Fibroblast of skin of back (primary cell): ENCODE data around the gene SLC39A11.

Source experiments
- DNase-seq: peaks from one replicate; pipeline ENCODE4 v3.0.0-alpha.2; 2013

SLC39A11 gene

GRCh38 chr17:73042809-73043685 lies 49.4 kb downstream of the SLC39A11 start:
- no peak for DNase-seq

- DNase-seq, result no peak
These were observed 50.3 kb downstream of the SLC39A11 start for GRCh38 chr17:73042225-73042624.

GRCh38 chr17:73039282-73039681 lies 53.2 kb downstream of the SLC39A11 start:
- no peak for DNase-seq

- no peak for DNase-seq
These were observed 61.0 kb downstream of the SLC39A11 start for GRCh38 chr17:73031472-73031871.

GRCh38 chr17:73030995-73031394 lies 61.5 kb downstream of the SLC39A11 start:
- no peak for DNase-seq

- DNase-seq, result peak; percentile 39
These were observed 62.0 kb downstream of the SLC39A11 start for GRCh38 chr17:73030501-73030921.

GRCh38 chr17:73029991-73030390 lies 62.5 kb downstream of the SLC39A11 start:
- DNase-seq, result no peak

- no peak for DNase-seq
These were observed 63.5 kb downstream of the SLC39A11 start for GRCh38 chr17:73029021-73029420.

- no peak for DNase-seq
These were observed 64.2 kb downstream of the SLC39A11 start for GRCh38 chr17:73028299-73028755.

GRCh38 chr17:73027130-73027741 lies 65.3 kb downstream of the SLC39A11 start:
- peak; percentile 85 for DNase-seq

- DNase-seq, result no peak
These were observed 67.4 kb downstream of the SLC39A11 start for GRCh38 chr17:73025041-73025560.

- no peak for DNase-seq
These were observed 68.7 kb downstream of the SLC39A11 start for GRCh38 chr17:73023759-73024158.

- DNase-seq, result no peak
These were observed 69.8 kb downstream of the SLC39A11 start for GRCh38 chr17:73022694-73023093.

GRCh38 chr17:73021771-73022170 lies 70.7 kb downstream of the SLC39A11 start:
- DNase-seq, result no peak

GRCh38 chr17:73020110-73020509 lies 72.4 kb downstream of the SLC39A11 start:
- DNase-seq, result no peak

- no peak for DNase-seq
These were observed 73.9 kb downstream of the SLC39A11 start for GRCh38 chr17:73018599-73018998.

- peak; percentile 89 for DNase-seq
These were observed 74.8 kb downstream of the SLC39A11 start for GRCh38 chr17:73017658-73018057.

- DNase-seq, result no peak
These were observed 76.7 kb downstream of the SLC39A11 start for GRCh38 chr17:73015722-73016276.

GRCh38 chr17:73013816-73014663 lies 78.4 kb downstream of the SLC39A11 start:
- peak; percentile 84 for DNase-seq

GRCh38 chr17:73013301-73013700 lies 79.2 kb downstream of the SLC39A11 start:
- DNase-seq, result no peak

GRCh38 chr17:73011016-73011486 lies 81.4 kb downstream of the SLC39A11 start:
- no peak for DNase-seq

- no peak for DNase-seq
These were observed 82.1 kb downstream of the SLC39A11 start for GRCh38 chr17:73010414-73010813.
